Measurements from ENCODE around the gene FLRT1. TPM values are rescaled to one million over a fixed set of nuclear protein-coding genes. Genes with fewer than 3 reads are reported as not detected.

The FLRT1 gene
- total and polyA plus RNA-seq, 2 donors (not counting 1 experiment from before 2014, with no cell fraction given): 0.02 to 0.17 TPM

- Histone ChIP-seq H3K4me2 (ENCODE audit: extremely low read depth, insufficient read depth, low read length) (no peak overlapping the region), H3K36me3 (ENCODE audit: control insufficient read depth, insufficient read depth, low read length) (no peaks in the 10 kb centered on the region), H4K20me1 (ENCODE audit: control insufficient read depth, extremely low read depth, insufficient read depth, low read length) (no peaks in the 10 kb centered on the region), H3K27me3 (ENCODE audit: control insufficient read depth, insufficient read depth, low read length) (no peaks in the 10 kb centered on the region), H3K9me3 (ENCODE audit: control insufficient read depth, insufficient read depth, low read depth, low read length) (no peaks in the 10 kb centered on the region), H3K79me2 (ENCODE audit: control insufficient read depth, insufficient read depth, low read length) (no peaks in the 10 kb centered on the region), H3K27ac (ENCODE audit: insufficient read depth, low read length) (no peak overlapping the region), H3K9ac (ENCODE audit: insufficient read depth, low read length) (no peak overlapping the region), H3K4me1 (ENCODE audit: control insufficient read depth, extremely low read depth, insufficient read depth, low read length) (no peaks in the 10 kb centered on the region), H3K4me3 (replicated peaks in 1 of 4; ENCODE audit: control extremely low read depth in 1 of 4, insufficient read depth in 1 of 4, low read depth in 3 of 4, low read length in 4 of 4) (no peak overlapping the region), H2AFZ (ENCODE audit: low read length) (no peak overlapping the region)
- DNase-seq (ENCODE audit: low read depth in 2 of 2): no peak
- TF ChIP-seq CTCF (conservative IDR thresholded peaks at IDR 0.05 in 1 of 2, IDR thresholded peaks at IDR 0.05 in 1 of 2; ENCODE audit: low read depth in 1 of 2, low read length in 2 of 2) (no peak), EZH2 (IDR thresholded peaks at IDR 0.05; ENCODE audit: low read length, missing control alignments) (no peak)
Measured at GRCh38 chr11:64013141-64013896, 22.4 kb upstream of the FLRT1 start.

GRCh38 chr11:64014356-64014755 is 21.4 kb upstream of the FLRT1 start:
- Histone ChIP-seq H3K27me3 (ENCODE audit: control insufficient read depth, insufficient read depth, low read length) (no peaks in the 10 kb centered on the region), H3K4me1 (ENCODE audit: control insufficient read depth, extremely low read depth, insufficient read depth, low read length) (no peaks in the 10 kb centered on the region), H3K9me3 (ENCODE audit: control insufficient read depth, insufficient read depth, low read depth, low read length) (no peaks in the 10 kb centered on the region), H3K27ac (ENCODE audit: insufficient read depth, low read length) (no peak overlapping the region), H3K36me3 (ENCODE audit: control insufficient read depth, insufficient read depth, low read length) (no peaks in the 10 kb centered on the region), H3K4me3 (replicated peaks in 1 of 4; ENCODE audit: control extremely low read depth in 1 of 4, insufficient read depth in 1 of 4, low read depth in 3 of 4, low read length in 4 of 4) (no peak overlapping the region), H4K20me1 (ENCODE audit: control insufficient read depth, extremely low read depth, insufficient read depth, low read length) (no peaks in the 10 kb centered on the region), H3K4me2 (ENCODE audit: extremely low read depth, insufficient read depth, low read length) (no peak overlapping the region), H3K9ac (ENCODE audit: insufficient read depth, low read length) (no peak overlapping the region), H2AFZ (ENCODE audit: low read length) (no peak overlapping the region), H3K79me2 (ENCODE audit: control insufficient read depth, insufficient read depth, low read length) (no peaks in the 10 kb centered on the region)
- no peak for DNase-seq (ENCODE audit: low read depth in 2 of 2)
- TF ChIP-seq CTCF (conservative IDR thresholded peaks at IDR 0.05 in 1 of 2, IDR thresholded peaks at IDR 0.05 in 1 of 2; ENCODE audit: low read depth in 1 of 2, low read length in 2 of 2) (no peak), EZH2 (IDR thresholded peaks at IDR 0.05; ENCODE audit: low read length, missing control alignments) (no peak)

- peaks cover 3% of the 10 kb centered on the region for H4K20me1 ChIP-seq (ENCODE audit: control insufficient read depth, extremely low read depth, insufficient read depth, low read length)
- H2AFZ ChIP-seq (ENCODE audit: low read length): no peak overlapping the region
- H3K36me3 ChIP-seq (ENCODE audit: control insufficient read depth, insufficient read depth, low read length): no peaks in the 10 kb centered on the region
- H3K79me2 ChIP-seq (ENCODE audit: control insufficient read depth, insufficient read depth, low read length): no peaks in the 10 kb centered on the region
- H3K9ac ChIP-seq (ENCODE audit: insufficient read depth, low read length): no peak overlapping the region
- TF ChIP-seq CTCF (conservative IDR thresholded peaks at IDR 0.05 in 1 of 2, IDR thresholded peaks at IDR 0.05 in 1 of 2; ENCODE audit: low read depth in 1 of 2, low read length in 2 of 2) (no peak), EZH2 (IDR thresholded peaks at IDR 0.05; ENCODE audit: low read length, missing control alignments) (no peak)
- no peaks in the 10 kb centered on the region for H3K4me1 ChIP-seq (ENCODE audit: control insufficient read depth, extremely low read depth, insufficient read depth, low read length)
- H3K27ac ChIP-seq (ENCODE audit: insufficient read depth, low read length): no peak overlapping the region
- H3K9me3 ChIP-seq (ENCODE audit: control insufficient read depth, insufficient read depth, low read depth, low read length): no peaks in the 10 kb centered on the region
- no peak for DNase-seq (ENCODE audit: low read depth in 2 of 2)
- no peak overlapping the region for H3K4me2 ChIP-seq (ENCODE audit: extremely low read depth, insufficient read depth, low read length)
- no peak overlapping the region for H3K4me3 ChIP-seq (replicated peaks in 1 of 4; ENCODE audit: control extremely low read depth in 1 of 4, insufficient read depth in 1 of 4, low read depth in 3 of 4, low read length in 4 of 4)
- no peaks in the 10 kb centered on the region for H3K27me3 ChIP-seq (ENCODE audit: control insufficient read depth, insufficient read depth, low read length)
Measured at GRCh38 chr11:64015510-64015909, 20.2 kb upstream of the FLRT1 start.

Data from fibroblast of lung (primary cell).